ENCODE data around the gene ZNF746.

DNA sequence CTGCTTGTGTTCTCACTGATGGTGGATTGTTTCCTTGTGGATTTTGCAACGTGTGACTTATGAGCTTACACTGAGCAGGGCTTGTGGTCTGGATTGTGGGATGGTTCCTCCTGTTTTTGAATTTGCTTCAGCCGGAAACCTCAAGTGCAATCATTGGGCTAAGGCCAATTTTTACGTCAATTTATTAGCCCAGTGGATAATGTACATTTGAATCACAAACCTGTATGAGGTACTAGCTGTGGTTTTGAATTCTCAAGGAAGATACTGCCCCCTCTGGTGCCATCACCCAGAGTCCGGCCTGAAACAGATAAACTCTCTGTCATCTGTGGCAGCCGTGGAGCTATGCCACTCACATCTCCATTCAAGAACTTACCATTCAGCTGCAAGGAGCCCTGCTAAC, 29.4 kb downstream of the ZNF746 start:
- no peak for TF ChIP-seq KAT7 (CRISPR knock-in tag; IDR thresholded peaks at IDR 0.05; ENCODE audit: borderline replicate concordance)
- TF ChIP-seq NR2C2 (CRISPR knock-in tag; IDR thresholded peaks at IDR 0.05), result no peak
- TF ChIP-seq, protein P1, sequence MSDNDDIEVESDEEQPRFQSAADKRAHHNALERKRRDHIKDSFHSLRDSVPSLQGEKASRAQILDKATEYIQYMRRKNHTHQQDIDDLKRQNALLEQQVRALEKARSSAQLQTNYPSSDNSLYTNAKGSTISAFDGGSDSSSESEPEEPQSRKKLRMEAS (CRISPR knock-in tag; IDR thresholded peaks at IDR 0.05), result no peak
- no peak for TF ChIP-seq CTCF (IDR thresholded peaks at IDR 0.05)
- TF ChIP-seq RELA (CRISPR knock-in tag; IDR thresholded peaks at IDR 0.05; ENCODE audit: borderline replicate concordance), result no peak
- TF ChIP-seq ZBTB21 (CRISPR knock-in tag; IDR thresholded peaks at IDR 0.05; ENCODE audit: borderline replicate concordance), result no peak
- TF ChIP-seq ZNF138 (CRISPR knock-in tag; conservative IDR thresholded peaks at IDR 0.05), result no peak
- TF ChIP-seq, protein P2, sequence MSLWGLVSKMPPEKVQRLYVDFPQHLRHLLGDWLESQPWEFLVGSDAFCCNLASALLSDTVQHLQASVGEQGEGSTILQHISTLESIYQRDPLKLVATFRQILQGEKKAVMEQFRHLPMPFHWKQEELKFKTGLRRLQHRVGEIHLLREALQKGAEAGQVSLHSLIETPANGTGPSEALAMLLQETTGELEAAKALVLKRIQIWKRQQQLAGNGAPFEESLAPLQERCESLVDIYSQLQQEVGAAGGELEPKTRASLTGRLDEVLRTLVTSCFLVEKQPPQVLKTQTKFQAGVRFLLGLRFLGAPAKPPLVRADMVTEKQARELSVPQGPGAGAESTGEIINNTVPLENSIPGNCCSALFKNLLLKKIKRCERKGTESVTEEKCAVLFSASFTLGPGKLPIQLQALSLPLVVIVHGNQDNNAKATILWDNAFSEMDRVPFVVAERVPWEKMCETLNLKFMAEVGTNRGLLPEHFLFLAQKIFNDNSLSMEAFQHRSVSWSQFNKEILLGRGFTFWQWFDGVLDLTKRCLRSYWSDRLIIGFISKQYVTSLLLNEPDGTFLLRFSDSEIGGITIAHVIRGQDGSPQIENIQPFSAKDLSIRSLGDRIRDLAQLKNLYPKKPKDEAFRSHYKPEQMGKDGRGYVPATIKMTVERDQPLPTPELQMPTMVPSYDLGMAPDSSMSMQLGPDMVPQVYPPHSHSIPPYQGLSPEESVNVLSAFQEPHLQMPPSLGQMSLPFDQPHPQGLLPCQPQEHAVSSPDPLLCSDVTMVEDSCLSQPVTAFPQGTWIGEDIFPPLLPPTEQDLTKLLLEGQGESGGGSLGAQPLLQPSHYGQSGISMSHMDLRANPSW (CRISPR knock-in tag; conservative IDR thresholded peaks at IDR 0.05; ENCODE audit: low read depth), result no peak
- no peak for TF ChIP-seq USF1 (CRISPR knock-in tag; IDR thresholded peaks at IDR 0.05)
- no peak for TF ChIP-seq PRDM15 (CRISPR knock-in tag; IDR thresholded peaks at IDR 0.05)
- TF ChIP-seq ZSCAN18 (CRISPR knock-in tag; IDR thresholded peaks at IDR 0.05), result no peak
- no peak for TF ChIP-seq IRF2 (CRISPR knock-in tag; IDR thresholded peaks at IDR 0.05; ENCODE audit: borderline replicate concordance, low read depth)
- TF ChIP-seq GABPB1 (CRISPR knock-in tag; IDR thresholded peaks at IDR 0.05), result no peak
